OCI-M2 (cell line): ENCODE measurements around the gene CNTNAP5.

ENCODE experiments used
- DNase-seq: peaks from one replicate; lab custom pipeline; 2025; ENCODE audit not compliant: unreplicated experiment; lab: John Stamatoyannopoulos, UW

CNTNAP5 gene

DNA sequence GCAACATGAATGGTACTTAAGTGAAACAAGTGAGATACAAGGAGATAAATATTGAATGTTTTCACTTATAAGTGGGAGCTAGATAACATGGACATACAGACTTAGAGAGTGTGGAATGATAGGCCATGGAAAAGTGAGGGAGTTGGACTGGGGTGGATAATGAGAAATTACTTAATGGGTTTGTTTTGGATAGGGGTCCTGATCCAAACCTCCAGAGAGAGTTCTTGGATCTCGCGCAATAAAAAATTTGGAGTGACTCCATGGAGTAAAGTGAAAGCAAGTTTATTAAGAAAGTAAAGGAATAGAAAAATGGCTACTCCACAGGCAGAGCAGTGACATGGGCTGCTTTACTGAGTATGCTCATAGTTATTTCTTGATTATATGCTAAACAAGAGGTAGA is 508.9 kb downstream of the CNTNAP5 start:
- no peak for DNase-seq

DNA sequence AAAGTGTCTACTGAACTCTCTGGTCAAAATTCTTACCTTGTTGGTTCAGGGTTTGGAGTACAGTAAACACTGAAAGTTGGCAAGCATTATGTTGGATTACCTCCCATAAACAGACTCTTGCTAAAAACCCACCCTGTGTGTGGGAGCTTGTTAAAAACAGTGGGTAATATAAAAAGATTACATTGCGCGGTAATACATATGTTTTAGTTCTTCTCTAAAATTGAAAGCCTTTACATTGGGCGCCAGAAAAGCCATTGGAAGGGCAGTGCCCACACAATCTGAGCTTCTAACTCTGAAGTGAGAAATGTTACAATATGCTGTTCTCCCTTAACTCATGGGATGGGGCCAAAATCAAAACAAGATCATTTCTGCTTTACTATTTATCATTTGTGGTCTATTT is 510.7 kb downstream of the CNTNAP5 start:
- DNase-seq = no peak

DNA sequence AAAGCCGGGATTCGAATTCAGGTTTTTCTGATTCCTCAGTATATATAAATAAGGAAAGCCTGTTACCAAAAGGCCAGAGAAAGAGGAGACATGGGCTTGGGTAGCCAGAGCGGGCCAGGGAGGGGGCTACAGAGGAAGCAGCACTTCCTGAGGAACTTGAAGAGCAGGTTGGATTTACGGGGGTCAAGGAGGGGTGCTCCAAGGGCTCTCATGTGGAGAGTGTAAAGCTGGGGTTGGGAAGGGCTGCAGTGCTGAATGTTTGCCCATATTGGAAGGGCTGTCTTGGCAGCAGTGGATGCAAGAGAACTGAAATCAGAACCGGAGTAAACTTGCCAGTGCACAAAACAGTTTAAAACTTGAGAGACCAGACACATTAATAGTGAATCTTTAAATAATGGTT is 511.5 kb downstream of the CNTNAP5 start:
- DNase-seq = no peak

DNA sequence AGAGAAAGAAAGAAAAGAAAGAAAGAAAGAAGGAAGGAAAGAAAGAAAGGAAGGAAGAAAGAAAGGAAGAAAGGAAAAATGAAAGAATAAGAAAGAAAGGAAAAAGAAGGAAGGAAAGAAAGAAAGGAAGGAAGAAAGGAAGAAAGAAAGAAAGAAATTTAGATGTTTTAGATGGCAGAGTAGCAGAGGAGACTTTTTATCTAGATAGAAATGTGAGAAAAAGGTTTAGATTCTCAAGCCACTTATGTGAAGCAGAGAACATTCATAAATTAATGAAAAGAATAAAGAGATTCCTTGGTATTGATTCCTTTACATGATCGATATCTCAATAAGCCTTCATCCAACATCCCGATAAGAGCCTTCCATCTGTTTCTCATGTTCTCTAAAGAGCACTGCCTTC is 513.5 kb downstream of the CNTNAP5 start:
- no peak for DNase-seq

DNA sequence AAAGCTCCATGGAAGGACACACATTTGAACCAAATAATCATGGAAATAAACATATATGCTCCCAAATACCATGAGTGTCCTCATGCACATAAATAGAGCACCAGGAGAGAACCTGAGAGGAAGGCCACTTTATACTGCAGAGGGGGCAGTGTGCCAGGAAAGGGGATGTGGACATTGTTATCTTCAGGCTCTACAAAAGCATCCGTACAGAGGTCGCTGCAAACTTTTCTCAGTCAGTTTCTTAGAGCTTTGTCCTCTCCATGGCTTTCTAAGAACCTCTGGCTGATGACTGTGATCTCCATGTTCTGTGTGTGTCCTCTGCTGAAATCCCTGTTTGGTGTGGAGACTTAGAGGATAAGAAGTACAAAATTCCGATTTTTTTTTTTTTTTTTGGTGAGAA is 515.7 kb downstream of the CNTNAP5 start:
- DNase-seq = no peak

DNA sequence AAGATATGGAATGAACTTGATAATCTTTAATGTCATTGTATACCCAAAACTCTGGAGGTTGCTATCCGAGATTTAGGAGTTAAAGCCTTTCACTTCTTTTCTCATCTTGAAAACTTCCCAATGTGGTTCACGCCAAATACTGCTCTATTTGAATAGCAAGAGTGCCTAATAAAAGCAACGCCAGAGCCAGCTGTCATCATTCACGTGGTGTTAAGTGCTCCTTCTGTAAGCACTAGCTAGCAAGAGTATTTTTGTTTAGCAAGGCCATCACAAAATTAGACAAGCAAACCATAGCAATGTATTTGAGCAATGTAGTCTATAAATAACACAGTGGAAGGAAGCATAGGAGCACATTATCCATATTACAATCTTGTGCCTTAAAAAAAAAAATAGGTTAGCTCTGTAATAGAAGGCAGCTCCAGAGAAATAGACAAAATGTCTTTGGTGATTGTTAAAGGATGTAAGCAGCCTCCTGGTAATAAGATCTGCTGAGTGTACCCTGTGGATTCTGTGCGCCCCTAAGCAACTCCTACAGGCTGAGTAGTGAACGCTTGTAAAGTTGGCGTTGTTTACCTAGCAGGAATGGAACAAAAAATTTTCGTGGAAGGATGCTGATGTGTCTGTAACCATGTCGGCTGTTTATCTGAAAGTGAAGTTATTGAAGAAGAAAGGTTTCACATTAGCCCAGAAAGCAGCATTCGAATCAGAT is 518.0 kb downstream of the CNTNAP5 start:
- DNase-seq = no peak

DNA sequence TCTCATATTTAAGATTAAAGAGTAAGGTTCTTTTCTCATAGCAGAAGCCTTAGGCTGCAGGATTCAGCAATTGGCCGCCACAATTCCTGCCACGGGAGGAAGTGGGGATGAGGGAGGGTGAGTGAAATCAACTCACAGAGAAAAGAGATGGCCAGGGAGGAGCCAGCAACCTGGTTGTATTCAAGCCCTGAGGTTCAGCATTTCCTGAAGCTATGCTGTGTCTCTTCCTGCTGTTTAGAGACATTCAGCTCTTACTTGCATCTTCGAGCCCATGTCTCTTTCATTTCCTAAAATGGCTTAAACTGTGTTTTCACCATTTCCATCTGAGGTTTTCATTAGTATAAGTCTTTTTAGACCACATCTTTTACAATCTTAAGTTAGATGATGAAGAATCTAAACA is 522.6 kb downstream of the CNTNAP5 start:
- no peak for DNase-seq

DNA sequence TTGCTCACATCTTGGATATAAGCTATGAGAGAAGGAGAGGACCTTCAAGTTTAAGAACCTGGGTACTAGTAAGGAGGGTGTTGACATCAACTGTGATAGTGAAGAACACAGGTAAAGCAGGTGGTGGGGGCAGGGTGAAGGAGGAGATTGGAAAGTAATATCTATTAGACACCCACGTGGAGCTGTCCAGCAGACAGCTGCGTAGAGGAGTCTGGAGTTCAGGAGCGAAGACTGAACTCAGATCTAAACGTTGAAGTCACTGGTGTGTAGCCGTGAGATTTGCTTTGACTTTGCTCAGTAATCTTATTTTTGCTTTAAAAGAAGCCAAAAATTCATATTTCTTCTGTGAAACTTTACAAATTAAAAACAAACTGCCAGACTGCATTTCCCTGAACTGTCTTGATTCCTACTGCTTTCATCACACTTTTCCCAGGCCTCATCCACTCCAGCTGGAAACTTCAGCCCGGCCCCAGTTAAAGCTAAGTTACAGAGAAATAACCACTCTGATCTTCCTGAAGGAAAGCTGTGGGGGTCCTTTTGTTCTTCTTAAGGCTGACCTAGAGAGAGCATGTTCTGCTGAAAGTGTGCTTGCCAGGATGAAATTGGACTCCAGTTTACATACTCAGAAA is 533.3 kb downstream of the CNTNAP5 start:
- no peak for DNase-seq

DNA sequence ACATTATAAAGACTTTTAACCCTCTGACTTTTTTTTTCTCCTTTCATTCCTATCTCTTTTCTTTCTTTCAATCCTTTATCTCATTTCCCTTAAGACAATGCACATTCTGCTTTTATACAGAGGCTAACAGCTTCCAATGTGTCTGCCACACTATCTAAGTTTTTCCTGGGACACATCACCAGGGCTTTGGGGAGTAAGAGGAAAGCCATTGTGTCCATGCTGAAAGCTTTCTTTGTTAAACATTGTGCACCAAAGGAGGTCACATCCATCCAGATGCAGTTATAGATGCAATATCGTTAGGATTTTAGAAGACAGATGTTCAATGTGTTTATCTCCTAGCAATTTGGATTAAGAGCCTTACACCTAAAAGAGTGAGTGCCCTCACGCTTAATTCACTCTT is 534.1 kb downstream of the CNTNAP5 start:
- DNase-seq = no peak

DNA sequence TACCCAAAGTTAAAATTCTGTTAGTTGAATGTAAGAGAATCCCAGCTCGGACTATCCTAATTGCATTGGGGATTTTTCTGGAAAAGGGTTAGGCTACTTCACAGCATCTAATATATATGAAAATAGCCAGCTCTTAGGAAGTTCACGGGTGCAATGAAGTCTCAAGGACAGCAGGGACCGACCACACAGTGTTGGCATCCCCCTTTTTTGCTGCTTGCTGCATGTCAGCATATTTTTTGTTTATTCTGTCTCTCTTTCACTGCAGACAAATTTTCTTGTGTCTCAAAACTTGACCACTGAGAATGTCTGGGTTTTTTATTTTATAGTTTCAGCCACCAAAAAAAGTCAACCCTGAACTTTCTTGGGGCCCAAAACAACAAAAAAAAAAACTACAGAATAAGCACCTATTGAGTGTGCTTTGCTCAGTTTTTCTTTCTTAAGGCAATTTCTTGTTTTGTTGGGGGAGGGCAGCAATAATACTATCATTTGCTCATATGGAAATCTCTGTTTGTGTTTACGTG is 535.6 kb downstream of the CNTNAP5 start:
- DNase-seq = no peak

DNA sequence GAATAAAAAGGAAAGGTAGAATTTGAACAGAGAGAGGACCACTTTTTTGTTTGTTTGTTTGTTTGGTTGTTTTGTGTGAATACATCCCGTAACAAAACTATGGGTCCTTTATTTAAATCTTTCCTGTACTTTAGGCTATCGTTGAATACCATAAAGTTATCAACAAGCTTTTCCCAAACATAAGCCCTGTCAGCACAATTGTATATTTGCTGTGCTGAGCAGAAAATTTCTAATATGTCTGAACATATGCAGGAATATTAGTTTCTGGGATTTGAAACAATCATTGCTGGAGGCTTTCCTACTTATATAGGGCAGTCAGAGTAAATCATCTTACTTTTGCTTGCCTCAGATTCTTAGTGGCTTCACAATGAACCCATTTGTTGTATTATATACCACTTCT is 536.4 kb downstream of the CNTNAP5 start:
- no peak for DNase-seq

DNA sequence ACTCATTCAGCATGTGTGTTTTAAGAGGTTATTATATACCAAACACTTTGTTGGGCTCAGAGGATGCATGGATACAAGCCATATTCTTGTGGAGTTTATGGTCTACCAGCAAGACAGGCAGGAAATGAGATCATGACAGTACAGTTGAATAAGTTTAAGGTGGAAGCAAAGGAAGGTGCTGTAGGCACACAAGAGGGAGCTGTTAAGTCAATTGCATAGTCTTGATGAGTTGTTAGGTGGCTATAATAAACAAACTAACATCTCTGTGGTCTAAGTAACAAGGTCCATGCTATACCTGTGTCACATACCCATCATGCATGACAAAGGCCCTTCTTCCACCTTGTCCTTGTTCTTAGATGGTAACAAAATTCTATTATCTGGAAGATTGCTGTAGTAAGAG is 538.3 kb downstream of the CNTNAP5 start:
- no peak for DNase-seq

DNA sequence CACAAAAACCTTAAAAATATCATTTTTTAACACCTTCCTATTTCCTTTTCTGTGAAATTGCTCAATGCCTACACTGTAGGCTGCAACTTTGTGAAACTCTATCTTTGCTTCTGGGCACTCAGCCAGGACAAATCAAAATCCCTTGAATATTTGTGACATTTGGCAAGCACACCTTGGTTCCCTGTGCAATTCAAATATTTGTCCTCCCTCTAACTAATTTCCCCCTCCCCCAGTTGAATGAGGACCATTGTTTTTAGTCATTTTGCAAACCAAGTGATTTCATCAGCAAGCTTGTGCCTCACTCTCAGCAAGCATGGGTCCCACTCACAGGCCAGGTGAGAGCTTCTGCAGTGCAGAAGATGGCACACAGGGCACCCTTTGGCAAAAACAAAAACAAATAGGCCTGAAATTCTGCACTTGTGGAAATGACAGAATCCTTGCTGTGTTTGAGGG is 541.5 kb downstream of the CNTNAP5 start:
- no peak for DNase-seq

DNA sequence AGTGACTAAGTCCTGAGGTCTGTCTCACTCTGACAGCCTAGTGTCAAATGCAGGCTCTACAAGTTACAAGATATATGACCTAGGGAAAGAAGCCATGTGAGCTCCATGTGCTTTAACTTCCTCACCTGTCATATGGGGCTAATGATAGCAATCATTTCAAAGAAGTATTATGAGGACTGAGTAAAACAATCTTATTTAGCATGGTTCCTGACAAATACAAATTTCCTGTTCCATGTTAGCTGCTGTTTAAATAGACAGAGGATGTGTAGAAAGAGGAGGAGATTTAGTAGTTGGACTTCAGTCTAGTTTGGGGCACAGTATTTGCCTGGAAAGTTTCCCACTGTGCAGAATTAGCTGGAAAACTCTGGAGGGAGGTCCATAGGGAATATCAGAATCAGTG is 545.8 kb downstream of the CNTNAP5 start:
- DNase-seq = no peak

DNA sequence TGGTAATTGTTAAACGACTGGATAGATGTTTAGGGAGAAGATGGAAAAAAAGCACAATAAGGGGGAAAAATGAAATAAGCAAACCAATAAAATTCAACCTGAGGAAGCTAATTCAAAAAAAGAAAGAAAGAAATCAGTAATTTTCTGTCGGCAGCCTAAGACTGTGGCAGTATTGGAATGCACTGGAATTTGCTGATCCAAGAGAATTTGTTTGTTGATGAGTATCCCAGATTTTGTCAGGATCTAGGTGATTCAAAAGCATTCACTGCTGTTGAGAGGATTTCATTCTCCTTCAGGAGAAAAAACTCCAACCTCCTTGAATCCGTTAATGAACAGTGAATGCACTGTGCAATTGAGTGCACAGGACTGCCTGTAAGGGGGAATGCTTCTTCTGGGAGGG is 546.7 kb downstream of the CNTNAP5 start:
- DNase-seq = no peak

DNA sequence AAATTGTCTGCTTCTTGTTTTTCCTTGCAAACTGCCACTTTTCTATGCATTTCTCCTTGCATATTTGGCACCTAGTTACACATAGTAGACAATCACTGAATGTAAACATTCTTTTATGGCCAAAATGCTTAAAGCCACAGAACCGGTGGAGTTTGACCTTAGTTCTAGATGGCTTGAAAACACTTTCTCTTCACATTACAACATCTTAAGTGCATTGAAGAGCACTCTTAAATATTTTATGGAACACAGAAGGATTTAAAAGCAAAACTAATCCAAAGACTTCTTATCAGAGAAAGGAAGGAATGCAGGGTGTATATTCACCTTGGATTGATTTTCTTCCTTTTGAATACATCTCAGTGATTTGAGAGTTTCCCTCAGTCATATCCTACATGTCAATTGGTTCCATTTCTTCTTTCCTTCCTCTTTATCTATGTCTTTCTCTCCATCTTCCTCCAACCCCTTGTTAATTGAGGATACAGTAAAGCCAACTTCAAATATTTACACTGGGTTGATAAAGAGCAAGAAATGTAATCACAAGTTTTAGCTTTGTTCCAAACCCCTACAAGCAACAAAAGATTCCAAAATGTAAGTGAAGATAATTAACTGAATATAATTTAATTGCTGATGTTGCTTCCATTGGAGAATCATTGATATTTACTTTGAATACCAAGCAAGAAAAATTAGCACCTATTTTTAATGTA is 548.0 kb downstream of the CNTNAP5 start:
- DNase-seq = no peak

DNA sequence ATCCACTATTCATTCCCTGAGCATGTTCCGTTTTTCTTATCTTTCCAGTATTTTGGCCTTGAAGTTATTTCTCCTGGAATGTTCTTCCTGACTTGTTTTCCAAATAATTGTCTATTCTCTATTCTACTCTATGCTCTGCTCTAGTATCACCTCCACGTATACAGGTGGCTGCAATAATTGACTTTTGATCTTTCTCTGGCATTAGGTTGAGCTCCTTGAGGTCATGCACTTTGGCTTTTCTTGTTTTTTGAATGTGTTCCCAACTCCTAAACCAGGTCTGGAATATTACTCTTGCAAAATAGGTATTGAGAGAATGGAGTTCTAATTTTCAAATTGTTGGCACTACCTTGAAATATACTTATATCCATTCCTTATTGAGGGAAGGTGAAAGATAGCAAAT is 550.4 kb downstream of the CNTNAP5 start:
- DNase-seq = no peak

DNA sequence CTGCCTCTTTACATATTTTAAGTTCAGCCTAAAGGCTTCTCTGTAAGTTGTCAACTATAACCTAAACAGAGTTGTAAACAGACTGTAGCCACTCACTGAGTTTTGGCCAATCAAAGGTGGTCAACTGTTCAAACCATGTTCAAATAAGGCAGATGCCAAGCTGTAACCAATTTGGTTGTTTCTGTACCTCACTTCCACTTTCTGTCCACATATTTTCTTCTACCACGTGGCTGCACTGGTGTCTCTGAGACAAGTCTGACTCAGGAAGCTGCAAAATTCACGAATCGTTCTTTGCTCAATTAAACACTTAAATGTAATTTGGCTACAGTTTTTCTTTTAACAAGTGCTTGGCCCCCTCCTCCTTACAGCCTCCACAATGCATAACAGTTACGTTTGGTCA is 555.2 kb downstream of the CNTNAP5 start:
- no peak for DNase-seq

DNA sequence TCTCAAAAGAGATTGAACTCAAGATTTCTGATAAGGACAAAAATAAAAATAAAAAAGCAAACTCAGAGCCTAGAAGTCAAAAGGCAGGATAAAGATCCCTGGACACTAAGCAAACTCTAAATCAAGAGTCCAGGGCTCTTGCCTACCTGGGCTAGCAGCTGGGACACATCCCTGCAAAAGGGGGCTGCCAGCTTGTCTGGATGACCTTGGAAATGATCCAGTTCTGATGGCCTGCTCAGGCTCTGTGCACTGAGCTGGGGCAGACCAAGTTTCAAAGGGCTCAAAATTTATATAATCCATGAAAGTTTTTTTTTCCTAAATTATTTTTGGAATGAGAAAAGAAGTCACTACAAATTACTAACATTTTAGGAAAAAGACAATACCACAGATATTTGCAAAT is 557.3 kb downstream of the CNTNAP5 start:
- DNase-seq = no peak

DNA sequence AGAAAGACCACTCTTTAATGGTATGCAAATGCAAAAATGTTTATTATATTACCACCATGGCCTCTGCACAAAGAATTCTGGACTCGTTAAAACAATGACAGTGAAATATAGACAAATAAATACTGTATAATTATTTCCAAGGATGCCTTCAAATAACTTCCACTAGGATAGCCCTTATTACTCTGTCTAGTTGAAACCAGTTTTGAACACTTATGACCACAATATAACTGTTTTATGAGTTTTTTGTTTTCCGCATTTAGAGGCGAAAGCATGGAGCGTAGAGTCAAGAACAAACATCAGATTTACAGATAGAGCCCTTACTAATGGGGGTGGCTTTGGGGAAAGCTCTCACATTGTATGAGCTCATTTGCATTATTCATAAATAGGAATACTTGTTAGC is 559.5 kb downstream of the CNTNAP5 start:
- no peak for DNase-seq

DNA sequence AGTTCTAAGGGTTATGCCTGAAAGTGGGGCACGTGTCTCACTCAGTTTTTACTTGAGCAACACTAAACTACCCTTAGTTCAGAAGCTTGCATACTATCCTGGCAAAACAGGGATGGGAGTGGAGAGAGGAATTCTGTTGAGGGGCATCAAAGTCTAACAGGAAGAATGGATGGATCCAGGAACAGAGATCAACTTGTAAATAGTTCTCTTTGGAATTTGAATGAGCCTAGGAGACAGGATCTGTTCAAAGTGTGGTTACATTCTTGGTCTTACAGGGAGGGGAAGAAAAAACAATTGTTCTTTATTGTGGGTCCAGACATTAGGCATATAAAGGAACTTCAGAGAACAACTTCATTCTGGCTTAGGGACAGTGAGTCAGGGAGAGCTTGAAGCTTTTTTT is 560.2 kb downstream of the CNTNAP5 start:
- no peak for DNase-seq

DNA sequence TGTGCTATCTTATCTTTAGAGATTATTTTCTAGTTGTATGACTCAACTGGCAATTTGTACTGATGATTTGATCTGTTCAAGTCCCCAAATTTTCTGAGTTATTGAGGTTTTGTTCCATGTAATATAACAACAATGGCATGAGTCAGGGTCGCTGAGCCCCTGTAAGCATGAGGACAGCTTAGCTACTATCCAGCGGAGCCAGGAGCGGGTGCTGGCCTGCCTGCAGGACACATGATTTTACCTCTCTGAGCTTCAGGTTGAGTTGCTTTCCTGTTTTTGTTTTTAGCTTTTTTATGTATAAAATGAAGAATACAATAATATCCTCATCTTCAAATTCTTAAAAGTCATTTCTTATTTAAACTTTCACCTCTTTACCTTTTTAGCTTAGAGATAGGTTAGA is 561.1 kb downstream of the CNTNAP5 start:
- no peak for DNase-seq
